NCI-H345 (cell line): Measurements from ENCODE around the gene NCAM2.

Source experiments
- DNase-seq: peaks from one replicate; lab custom pipeline; 2025; lab: John Stamatoyannopoulos, UW

The NCAM2 gene

DNA sequence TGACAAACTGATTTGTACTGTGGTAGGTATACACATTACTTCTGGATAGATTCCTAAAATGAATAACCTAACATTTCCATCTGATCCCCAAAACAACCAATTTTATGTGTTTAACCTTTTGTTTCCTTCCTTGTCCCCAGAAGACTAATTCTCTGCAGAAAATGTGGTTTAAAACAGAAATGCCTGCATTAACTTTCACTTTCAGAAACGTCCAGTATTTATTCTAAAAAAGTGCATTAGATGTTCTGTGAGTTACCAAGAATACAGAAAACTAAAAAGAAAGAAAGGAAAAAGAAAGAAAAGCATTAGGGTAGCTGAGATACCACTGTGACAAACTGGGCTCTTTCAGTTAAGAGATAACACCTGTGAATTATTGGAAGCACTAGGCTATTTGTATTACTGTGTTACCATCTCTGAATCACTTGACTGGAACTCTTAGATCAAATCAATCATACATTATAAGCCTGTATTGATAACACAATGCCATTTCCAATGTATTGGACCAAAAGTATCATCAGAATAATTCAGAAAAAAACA, 177.7 kb downstream of the NCAM2 start:
- DNase-seq, result no peak

DNA sequence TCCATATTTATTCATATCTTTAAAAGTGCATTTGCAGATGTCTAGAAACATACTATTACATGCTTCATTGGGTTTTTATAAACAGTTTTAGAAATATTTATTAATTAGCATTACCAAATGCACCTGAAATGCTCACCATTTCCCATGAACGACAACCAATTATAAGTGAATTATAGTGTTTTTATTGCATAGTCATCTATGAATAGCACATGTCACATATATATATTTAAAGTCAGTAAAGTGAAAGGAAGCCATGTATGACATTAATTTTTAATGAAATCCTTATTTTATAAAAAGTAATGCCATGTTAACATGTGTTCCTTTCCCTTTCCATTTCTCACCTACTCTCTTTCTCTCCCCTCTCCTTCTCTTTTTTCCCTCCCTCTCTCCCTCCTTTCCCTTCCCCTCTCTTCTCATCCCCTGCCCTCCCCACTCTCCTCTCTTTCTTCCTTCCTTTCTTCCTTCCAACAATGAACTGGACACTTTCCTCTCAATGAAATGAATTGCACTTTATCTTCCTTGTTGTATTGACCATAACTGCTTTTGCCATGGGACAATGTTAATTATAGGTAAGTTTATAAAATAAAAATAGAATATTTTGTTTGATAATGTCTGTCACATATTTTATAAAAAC, 179.3 kb downstream of the NCAM2 start:
- no peak for DNase-seq

DNA sequence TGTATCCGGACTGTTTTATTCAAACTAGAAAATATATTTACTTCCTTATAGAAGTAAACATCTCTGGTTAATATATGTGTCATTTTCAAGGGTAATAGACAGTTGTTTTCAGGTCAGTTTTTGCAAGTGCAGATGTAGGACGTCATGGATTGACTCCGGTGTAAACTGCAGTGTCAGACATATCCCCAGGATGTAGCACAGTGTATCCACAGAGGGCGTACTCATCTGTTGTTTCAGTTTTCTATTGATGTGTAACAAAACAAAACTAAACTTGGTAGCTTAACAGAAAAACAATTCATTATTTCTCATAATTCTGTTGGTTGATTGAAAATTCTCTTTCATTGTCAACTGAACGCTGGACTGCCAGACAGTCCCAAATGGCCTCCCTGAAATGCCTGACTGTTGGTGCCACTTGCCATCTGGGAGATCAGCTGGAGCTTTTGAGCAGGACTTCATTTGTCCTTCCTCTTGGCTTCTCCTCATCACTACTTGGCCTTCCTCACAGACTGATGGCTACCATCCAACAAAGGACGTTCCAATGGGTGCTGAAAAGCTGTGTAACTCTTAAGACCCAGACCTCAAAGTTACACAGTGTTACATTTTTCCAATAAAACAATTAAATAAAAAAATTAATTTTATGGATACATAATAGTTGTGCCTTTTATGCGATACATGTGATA, 181.6 kb downstream of the NCAM2 start:
- no peak for DNase-seq

DNA sequence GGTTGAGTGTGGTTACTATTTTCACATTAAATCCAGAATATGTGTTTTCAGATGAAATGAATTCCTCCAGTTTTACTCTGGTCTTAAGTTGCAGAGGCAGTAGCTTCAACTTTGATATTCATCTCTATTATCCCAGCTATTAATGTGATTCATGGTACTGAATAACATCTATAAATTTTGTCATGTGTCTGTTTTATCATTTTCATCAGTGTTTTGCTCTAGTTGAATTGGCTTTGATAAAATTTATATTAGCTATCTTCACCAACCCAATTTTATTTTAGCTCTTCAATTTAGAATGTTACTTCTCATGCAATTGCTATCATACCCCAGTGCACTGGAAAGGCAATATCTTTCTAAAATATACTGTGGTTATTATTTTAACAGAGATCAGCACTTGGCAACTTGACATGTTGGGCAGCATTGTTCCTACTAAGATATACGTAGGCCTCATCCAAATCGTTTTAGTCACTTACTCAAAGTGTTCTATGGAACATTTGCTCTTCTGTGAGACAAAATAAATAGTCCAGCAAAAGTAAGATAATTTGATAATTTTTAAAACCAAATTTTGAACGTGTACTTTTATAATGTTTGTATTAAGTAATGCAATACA, 184.3 kb downstream of the NCAM2 start:
- no peak for DNase-seq

DNA sequence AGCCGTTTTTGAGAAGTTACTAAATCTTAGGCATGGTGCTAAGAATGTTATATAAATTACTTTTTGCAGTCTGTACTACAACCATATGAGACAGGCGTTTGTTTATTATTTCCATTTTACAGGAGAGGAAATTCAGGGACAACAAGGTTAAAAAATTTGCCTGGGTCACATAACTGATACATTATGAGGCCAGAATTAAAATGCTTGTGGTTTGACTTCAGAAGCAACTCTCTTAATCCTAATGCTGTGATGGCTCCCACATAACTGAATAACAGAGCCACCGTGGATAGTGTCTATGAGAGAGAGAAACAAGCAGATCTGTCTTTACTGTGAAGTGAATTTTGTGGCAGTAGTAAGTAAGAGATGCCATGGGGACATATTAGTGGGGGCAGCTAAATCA, 184.9 kb downstream of the NCAM2 start:
- DNase-seq, result no peak

DNA sequence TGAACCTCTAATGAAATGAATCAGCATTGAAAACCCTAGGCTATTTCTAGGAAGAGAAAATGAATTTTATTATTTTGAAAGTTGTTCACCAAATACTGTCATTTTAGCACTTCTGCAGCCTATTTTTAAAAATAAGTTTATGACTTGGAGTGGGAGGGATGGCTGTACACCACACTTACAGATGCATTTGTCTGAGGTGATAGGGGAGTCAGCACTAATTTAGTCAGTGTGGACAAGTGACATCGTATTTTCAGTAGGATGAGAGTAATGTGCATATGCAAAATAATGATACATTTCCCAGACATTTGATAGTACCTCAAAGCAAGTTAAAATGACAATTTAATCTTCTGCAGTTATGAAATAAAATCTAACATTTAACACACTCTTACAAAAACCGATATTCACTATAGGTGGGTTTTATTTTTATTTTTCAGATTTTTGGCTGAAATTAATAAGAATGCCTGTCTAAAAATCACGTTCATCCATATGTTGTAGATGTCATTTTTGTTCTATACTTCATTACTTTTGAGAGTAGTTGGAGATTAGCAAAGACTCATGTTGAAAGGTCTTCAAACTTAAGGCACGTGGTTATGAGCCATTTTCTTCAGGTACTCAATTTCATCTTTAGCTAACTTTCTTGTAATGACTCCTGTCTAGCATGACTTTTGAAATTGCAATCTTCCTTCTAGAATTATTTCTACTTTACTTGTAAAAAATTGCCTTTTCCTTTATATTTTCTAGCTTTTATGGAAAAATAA, 186.7 kb downstream of the NCAM2 start:
- no peak for DNase-seq

DNA sequence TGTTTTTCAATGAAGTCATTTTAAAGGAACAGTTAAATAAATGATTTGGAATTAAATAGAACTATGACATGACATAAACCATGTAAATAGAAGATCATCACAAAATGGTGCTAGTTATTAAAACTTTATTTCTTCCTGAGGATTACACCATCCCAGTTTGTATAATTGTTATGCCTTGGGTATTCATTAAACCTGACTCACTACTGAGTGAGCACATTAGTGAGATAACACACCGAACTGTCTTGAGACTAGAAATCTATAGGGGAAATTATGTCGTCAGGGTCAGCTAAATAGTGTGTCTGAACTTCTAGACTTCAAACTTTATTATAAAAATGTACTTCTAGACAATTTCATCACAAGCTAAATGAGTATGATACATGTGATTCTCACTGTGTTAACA, 189.4 kb downstream of the NCAM2 start:
- DNase-seq, result no peak

DNA sequence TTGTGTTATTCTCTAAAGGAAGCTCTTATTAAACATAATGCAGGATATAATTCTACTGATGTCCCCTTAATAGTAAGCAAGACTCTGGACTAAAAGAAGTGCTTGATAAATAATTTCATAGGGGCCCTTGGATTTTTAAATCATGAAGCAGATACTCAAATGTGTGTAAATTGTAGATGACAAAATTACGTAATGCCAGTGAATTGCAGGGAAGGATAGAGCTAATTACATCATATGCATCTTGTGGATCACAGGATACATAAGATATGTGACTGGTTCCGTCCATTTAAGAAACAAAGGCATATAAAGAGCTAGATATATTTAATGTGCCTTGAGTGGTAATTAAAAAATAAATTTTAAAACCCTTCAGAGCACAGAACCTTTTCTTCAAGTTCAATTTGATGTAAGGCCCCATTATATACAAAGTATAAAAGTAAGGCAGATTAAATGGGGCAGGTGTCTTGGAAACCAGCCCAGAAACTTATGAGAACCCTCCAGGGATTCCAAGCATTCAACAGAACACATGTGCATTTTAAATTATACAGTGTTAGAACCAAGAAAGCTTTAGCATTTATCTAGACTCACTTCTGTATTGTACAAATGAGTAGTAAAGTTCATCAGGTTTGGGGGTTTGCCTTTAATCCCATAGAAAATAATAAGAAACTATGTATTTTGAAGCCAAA, 190.4 kb downstream of the NCAM2 start:
- DNase-seq, result no peak

DNA sequence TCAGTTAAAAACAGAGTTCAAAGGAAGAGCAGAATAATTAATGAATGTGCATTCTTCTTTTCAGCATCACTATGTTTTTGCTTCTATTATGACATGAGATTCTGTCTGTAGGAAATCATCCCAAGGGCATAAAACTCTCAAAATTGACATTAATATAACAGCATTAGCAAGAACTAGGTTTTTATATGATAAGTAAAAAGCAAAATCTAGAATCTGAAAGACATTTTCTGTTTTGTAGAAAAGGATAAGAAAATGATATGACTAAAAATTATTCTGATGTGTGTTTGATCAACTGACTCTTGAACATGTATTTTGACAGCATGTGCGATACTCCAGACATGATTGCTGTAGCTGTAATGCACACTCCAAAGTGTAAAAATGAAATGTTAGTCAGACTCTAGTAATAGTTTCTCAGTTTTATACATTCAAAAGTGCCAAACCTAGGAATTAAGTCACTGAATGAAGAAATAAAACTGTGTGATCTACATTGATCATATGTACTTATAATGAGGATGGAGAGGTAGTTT, 197.3 kb downstream of the NCAM2 start:
- DNase-seq, result no peak

DNA sequence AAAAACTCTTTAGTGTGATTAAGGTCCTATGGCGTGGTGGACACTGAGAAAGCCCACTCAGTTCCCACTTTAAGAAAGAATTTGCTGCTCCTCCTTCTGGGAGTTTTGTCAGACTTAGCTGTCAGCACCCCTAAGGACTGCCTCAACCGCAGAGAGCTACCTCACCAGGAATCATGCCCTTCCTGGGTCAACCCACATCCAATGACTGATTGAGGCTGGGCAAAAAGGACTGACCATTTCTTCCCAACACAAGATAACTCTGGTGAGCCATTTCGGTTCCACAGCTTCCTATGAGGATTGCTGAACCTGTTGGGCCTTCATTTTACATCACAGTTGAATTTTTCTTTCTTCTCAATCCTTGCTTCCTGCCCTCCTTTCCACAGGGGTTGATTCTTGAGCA, 197.9 kb downstream of the NCAM2 start:
- no peak for DNase-seq

DNA sequence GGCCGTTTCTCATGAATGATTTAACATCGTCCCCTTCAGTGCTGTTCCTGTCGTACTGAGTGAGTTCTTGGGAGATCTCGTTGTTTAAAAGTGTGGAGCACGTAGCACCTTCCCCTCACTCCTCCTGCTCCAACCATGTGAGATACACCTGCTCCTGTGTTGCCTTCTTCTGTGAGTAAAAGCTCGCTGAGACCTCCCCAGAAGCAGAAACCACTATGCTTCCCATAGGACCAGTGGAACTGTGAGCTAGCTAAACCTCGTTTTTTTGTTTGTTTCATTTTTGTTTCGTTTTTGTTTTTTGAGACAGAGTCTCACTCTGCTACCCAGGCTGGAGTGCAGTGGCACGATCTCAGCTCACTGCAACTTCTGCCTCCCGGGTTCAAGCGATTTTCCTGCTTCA, 198.6 kb downstream of the NCAM2 start:
- no peak for DNase-seq

DNA sequence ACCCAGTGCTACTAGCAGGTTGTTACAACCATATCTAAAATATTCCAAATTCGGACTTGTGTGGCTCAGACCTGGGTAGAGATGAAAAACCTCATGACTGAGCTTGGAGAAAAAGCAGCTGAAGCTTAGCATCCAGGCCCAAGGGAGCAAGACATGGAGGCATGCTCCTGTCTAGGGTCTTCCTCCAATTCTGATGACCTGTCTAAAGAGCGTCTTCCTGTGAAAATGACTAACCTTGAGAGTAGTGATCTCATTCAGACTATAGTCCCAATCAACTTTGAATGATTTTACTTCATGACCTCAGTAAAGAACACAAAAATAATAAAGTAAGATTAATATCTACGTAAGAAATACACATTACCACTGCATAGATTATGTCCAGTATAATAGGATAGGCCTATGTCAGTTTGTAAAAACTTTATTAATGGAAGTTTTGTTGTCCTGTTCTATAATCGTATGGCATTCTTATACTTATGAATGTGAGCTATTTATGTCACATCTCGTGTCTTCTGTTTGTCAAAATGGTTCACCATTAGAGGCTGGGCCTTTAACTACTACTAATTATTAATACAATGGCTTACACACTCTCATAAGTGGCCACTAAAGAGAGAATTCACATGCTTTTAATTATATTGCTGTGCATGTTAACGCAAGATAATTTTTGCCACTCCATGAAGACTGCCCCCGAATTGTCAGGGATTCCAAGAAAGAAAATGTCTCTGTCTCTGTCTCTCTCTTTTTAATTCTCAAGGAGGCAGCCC, 201.3 kb downstream of the NCAM2 start:
- DNase-seq, result no peak

DNA sequence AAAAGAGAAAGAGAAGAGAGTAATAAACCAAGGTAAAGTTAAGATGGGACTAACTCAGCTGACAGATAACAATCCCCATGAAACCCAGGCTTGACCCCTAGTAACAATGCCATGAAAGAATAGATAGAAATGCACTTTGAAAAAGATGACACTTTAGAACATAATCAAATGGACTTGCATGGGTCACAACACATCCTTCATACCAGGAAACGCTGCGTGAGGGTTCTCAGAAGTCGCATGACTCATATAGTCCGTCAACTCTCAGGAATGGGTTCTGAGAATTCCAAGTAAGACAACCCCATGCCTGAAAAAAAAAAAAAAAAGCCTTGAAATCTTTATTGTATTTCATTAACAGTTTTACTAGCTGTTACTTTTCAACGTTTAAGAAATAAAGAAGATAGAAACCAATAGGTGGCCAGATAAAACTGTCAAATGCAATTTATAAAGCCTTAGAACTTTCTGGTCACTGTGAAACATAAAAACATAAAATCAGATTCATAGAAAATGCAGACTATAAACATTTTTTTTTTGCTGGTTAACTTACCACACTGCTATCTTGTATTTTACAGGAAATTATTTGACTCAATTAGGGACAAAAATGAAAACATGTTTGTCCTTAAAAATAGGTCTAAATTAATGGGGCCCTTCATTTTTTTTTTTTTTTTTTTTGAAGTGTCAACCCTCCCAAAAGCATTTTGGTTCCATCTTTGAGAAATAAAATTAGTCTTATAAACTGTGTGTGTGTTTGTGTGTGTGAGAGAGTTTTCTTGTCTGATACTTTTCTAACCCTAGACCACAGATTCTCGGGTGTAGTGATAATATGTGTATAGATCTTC, 202.1 kb downstream of the NCAM2 start:
- no peak for DNase-seq

DNA sequence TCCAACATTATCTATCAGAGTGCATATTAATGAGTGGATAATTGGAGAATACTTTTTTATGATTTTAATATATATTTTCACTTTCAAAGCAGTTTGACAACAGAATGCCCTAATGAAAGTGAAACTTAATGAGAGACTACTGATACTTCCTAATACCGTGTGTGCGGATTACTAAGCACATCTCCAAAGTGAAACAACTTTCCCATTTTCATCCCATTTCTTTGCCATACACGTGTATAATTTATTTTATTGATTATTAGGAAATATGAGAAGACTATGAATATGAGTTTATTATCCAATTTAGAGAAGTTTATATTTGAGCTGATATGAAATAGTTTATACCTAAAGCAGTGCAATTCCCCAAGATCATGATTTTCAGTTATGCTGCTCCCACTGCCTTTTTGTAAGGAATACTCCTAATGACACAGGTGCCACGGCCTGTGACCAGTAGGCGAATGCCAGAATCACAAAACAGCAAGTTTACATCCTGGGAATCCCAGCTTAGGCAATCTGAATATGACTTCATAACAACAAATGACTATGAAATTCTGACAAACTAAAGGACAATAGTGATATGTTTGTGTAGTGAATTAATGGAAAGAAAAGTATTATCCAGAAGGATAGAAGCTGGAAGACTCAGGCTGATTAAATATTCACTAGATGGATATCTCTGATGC, 202.9 kb downstream of the NCAM2 start:
- no peak for DNase-seq

DNA sequence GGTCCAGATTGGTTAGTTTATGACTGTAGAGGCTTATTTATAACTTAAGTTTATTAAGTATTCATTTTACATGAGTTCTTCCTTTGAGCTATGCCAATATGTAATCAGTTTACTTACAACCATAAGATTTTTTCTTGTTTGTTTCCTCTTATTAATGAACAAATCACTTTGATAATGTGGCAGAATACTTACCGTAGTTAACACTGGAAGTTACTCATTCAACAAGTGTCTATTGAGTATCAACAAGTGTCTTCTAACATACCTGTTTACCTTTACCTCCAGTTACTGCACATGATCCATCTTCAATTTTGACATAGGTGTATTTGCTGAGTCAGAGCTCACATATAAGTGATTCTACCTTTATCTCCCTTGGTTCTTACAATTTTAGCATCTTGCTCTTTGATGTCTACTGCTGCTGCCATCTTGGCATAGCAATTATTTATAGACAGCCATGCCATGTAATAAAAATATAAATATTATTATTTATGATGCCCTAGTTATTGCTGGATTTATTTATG, 205.7 kb downstream of the NCAM2 start:
- no peak for DNase-seq

DNA sequence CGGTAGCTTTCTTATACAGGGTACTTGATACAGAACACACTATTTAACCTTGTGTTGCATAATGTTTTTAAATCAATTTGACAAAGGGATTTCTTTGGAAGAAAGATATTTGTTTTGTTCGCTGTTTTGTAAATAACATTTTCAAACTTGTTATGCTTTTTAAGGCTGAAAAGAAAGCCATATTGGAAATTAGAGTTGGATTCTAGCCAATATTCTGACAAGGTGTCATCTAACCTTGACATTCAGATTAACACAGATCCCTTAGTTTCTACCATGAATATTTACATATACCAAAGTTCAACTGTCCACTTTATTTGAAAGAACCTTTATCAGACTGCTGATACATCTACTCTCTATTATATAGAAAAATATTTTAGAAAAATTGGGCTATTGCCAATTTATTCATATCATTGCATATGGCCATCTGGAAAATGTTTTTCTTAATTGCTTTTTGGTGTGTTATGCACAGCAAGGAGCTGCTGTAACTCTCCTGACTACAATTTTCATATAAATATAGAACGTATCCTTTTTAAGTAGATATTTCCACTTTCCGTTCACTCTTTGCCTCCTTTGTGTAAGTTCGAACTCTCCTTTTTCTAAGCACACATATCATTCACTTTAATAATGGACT, 206.3 kb downstream of the NCAM2 start:
- DNase-seq, result no peak

DNA sequence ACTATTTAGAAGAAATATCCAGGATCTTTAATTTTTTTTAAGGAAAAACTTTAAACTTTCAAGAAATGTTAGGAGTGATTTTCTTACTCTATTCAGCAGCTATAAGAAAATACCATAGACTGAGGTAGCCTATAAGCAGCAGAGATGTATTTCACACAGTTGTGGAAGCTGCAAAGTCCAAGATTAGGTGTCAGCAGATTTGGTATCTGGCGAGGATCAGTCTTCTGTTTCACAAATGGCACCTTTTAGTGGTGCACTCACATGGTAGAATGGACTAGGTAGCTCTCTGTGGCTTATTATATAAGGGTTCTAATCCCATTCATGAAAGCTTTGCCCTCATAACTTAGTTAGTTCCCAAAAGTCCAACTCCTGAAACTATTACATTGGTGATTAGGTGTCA, 207.4 kb downstream of the NCAM2 start:
- DNase-seq, result no peak

DNA sequence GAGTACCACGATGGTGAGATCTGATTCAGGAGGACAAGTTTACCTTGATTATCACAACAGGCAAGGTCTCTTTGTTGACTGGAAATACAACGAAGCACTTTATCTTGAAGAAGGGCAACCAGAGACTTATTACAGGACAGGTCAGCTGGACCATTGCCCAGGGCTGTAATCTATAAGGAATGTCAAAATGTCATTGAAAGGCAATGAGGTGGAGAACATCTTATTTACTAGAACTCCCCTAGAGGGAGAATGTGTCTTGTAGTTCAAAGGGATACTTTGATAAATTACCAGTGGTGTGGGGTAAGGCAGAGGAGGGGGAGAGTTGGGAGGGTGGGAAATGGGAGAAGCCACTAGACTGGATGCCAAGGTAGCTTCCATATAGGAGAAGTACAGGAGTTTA, 212.3 kb downstream of the NCAM2 start:
- no peak for DNase-seq

DNA sequence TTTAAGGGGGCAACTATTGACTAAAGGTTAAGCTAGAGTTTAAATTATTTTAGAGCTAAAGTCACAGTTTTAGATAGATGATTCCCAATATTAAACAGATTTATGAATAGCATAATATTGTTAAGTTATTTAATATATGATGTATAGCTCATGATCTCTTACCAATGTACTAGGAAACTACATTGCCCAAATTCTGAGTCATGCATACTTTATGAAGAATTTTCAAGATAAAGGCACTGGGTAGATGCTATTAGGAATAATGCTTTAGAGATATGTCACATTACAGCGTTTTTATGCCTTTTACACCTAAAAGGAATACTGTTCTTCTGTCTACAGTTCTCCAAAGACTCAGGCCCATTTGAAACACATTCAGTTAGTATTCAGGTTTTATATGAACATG, 215.1 kb downstream of the NCAM2 start:
- DNase-seq, result no peak
